Brain pericyte (primary cell): ENCODE results near the gene SNAPC3.
"Not testable (repeated sequence)": the region's sequence is repeated elsewhere in the genome, so short reads cannot be mapped to it uniquely, and the experiment has no call there.

Source experiments
- DNase-seq: peaks from one replicate; pipeline ENCODE4 v3.0.0-alpha.2; 2012; ENCODE audit warnings: low read depth, low spot score

Gene SNAPC3

DNA sequence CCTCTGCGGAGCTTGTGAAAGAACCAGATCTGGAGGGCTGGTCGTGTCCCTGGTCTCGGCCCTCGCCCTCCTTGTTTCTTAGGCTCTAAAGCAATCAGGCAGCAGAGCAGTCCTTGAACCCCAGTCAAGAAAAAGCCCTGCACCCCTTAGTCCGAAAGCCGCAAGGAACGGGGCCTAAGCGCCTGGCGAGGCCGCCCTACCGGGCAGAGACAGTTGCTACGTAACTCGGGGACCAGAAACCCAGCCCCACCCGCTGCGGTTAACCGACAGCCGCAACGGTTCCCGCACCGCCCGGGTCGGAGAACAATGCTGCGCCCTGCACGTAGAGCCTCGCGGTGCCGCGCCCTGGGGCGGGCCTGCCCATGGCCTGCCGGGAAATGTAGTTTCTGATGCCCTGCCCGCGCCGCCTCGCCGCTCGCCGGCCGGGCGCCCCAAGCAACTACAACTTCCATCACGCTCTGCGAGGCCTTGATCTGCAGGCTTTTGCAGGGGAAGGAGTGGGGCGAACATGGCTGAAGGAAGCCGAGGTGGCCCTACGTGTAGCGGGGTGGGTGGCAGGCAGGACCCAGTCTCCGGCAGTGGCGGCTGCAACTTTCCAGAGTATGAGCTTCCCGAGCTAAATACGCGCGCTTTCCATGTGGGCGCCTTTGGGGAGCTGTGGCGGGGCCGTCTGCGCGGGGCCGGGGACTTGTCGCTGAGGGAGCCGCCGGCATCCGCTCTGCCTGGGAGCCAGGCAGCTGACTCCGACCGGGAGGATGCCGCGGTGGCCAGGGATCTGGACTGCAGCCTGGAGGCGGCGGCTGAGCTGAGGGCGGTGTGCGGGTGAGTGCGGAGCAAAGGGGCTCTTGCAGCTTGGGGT, at the start of gene SNAPC3:
Gene SNAPC3, plus strand, starts transcription at position 505 of the 859 bp plus-strand sequence. Its CDS starts 4 bp downstream, at position 509.
- peak; percentile 81 for DNase-seq

GRCh38 chr9:15373881-15374280, 48.8 kb upstream of the SNAPC3 start:
- no peak for DNase-seq

DNA sequence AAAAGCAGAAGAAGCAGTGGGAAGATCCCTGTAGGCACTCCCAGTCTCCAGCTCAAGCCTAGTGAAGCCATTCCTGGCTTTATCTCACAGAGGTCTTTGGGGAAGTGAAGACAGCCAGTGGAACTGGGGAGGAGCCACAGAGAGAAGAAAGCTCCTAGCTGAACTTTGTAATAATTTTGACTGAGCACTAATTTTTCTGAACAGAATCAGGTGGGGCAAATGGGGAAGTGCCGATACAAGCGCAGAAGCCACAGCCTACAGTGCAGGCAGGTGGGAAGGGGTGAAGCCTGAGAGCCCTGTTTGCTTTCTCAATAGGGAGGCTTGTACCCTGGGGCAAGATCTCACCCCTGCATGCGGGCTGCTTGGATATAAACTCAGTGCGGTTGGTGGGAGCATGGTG, 48.4 kb upstream of the SNAPC3 start:
- no peak for DNase-seq

GRCh38 chr9:15374825-15375224, 47.9 kb upstream of the SNAPC3 start:
- DNase-seq: no peak

- DNase-seq: no peak
These were observed 44.8 kb upstream of the SNAPC3 start for GRCh38 chr9:15377625-15378540.

DNA sequence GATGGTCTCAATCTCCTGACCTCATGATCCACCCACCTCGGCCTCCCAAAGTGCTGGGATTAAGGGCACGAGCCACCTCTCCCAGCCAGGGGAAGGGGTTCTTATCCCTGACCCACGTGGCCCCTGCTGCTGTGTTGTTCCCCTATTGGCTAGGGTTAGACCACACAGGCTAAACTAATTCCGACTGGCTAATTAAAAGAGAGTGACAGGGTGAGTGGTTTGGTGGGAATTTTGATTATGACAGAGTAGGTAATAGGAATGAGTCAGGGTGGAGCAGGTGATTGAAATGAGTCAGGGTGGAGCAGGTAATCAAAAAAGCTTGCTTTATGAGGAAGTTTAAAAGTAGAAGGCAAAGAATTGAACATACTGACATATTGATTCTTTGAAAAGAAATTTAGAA, 43.4 kb upstream of the SNAPC3 start:
- DNase-seq: not testable (repeated sequence)

- DNase-seq: not testable (repeated sequence)
These were observed 42.8 kb upstream of the SNAPC3 start for GRCh38 chr9:15379888-15380287.

DNA sequence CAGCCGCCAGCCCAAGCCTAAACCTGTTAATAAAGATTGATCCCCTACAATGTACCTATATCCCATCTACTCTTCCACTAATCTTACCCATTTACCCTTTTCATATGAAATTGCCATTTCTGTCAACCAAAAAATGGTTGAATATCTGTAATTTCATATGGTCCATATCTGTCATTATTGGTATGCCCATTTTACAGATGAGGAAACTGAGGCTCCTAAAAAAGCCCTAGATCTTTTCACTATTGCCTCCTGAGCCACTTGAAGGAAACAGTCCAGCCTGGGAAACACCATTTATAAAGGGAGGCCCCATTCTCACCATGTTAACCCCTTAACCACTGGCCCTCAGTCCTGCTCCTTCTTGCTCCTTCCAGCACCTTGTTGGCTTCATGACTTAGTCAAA, 41.2 kb upstream of the SNAPC3 start:
- DNase-seq: no peak

GRCh38 chr9:15386465-15386864, 36.2 kb upstream of the SNAPC3 start:
- DNase-seq: no peak

GRCh38 chr9:15389173-15389572, 33.5 kb upstream of the SNAPC3 start:
- DNase-seq: no peak

DNA sequence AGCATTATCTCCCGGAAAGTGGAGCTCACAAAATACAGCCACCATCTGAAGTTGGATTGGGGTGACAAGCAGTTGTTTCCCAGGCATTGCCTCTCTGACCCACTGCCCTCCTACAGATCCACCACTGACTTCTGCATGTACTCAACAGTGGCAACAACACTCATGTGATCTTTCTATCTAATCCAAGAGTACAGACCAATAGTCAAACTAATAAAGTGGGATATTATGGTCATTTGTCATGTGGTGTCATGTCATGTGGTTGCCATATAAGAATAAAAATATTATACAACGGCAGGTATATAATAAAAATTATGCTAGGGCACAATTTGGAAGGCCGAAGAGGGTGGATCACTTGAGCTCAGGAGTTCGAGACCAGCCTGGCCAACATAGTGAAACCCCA, 33.0 kb upstream of the SNAPC3 start:
- no peak for DNase-seq

- DNase-seq: no peak
These were observed 32.5 kb upstream of the SNAPC3 start for GRCh38 chr9:15390201-15390600.

GRCh38 chr9:15392363-15392762, 30.3 kb upstream of the SNAPC3 start:
- no peak for DNase-seq

DNA sequence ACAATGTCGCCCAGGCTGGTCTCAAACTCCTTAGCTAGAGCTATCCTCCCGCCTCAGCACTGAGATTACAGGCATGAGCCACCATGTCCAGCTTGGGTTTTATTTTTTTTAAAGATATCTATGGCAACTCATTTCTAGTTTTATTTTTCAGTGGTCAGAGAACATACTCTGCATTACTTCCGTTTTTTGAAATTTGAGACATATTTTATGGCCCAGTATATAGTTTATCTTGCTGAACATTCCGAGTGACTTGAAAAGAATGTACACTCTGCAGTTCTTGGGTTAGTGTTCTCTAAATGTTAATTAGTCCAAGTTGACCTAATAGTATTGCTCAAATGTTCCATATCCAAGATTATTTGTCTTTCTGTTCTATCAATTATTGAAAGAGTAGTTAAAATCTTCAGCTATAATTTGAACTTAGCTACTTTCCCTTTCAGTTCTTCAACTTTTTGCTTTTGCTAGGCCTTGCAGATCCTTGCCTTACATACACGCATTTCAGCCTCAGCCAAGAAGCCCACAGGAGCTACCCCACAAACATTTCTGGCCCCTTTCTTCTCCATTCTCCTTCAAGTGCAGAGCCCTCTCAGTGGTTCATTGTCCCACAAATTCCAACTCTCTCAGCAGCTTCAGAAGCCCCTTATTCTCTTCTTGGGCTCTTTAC, 22.3 kb upstream of the SNAPC3 start:
- DNase-seq: no peak

DNA sequence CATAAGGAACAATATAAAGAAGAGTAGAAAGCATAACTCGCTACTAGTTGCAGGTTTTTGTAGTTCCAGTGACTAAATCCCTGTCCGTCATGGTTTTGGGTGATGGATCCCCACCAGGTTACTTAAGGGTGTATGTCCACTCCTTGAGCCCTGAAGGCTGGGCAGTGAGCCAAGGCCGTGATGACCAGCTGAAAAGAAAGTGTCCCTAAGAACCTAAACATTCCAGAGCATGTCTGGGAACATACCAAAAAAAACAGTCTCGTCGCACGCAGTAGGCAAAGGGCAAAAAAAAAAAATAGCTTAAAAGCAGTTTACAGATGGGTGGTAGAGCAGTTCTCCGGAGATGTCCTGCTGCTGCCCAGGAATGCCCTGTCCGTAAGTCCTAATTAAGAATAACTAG, 21.4 kb upstream of the SNAPC3 start:
- peak; percentile 57 for DNase-seq

DNA sequence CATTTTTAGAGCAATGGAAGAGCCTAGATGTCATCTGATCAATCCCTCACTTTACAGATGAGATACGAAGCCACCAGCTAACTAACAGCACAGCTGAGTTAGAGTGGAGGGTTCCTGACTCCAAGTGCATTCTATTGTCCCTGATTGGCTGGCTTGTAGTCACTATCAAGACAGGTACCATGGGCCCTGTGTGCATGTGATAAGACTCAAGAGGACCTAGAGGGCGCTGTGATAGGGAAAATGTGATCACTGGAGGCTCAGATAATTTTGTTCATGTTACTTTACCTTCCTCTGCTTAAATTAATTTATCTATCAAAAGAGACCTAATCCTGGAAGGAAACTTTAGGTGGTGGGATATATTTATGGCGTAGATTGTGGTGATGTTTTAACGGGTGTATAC, 19.5 kb upstream of the SNAPC3 start:
- no peak for DNase-seq

- no peak for DNase-seq
These were observed 18.5 kb upstream of the SNAPC3 start for GRCh38 chr9:15404171-15404570.

GRCh38 chr9:15416880-15417279, 5.8 kb upstream of the SNAPC3 start:
- DNase-seq: no peak

DNA sequence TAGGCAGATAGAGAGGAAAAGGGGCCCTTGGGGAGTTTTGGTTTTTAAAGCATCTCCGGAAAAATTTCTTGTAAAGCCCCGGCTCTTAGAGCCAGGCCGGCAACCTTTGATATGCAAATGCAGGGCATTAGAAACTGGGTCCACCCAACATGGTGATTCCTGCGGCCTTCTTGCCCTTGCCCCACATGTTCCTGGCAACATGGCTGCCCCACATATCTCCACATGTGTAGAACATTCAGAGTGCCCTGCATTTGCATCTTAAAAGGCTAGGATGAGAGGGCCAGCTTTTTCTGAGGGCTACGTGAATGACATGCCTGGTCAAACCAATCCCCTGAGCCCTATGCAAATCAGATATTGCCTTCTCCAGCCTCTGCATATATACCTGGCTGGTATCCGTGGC, 5.0 kb upstream of the SNAPC3 start:
- DNase-seq: no peak

DNA sequence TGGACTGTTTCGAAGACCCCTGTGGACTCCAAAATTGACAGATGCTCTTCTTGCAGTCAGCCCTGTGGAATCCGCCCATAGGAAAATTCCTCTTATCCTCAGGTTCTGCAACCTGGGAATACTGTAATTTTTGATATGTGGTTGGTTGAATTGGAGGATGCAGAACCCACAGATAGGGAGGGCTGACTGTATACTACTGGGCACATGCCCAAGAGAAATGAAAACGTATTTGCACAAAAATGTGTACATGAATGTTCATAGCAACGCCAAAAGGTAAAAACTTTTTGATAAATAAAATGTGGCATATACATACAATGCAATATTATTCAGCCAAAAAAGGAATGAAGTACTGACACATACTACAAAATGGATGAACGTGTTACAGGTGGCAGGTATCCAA, 1.9 kb upstream of the SNAPC3 start:
- DNase-seq: no peak

- no peak for DNase-seq
These were observed 1.1 kb upstream of the SNAPC3 start for GRCh38 chr9:15421532-15421931.

GRCh38 chr9:15421990-15422371, 695 bp upstream of the SNAPC3 start:
- no peak for DNase-seq
